Activated T-helper 1 cell treated with anti-CD3 and anti-CD28 coated beads, Interleukin-12 subunit alpha, Interleukin-12 subunit beta, Interleukin-2, Interleukin-4 antibody, amounts not matched to agents 30 ng/mL and 10 ng/mL and 1 ng/mL, durations not matched to agents 14 hours and 24 hours and 36 hours (primary cell): ENCODE data around the gene ZNF746. TPM values are rescaled to one million over a fixed set of nuclear protein-coding genes. Genes with fewer than 3 reads are reported as not detected.

ENCODE experiments used
- DNase-seq: peaks from one replicate; pipeline ENCODE4 v3.0.0; 2021; ENCODE audit warnings: low spot score
- H3K27ac Mint-ChIP-seq: one replicate; pipeline ENCODE4 v1.8.0; 2021; ENCODE audit warnings: mild to moderate bottlenecking, mixed read lengths
- H3K27me3 Mint-ChIP-seq: one replicate; pipeline ENCODE4 v1.8.0; 2022; ENCODE audit warnings: mild to moderate bottlenecking, moderate library complexity, mixed read lengths; ENCODE audit not compliant: insufficient read depth
- H3K36me3 Mint-ChIP-seq: one replicate; pipeline ENCODE4 v1.8.0; 2021; ENCODE audit warnings: low read depth, mixed read lengths
- H3K4me1 Mint-ChIP-seq: one replicate; pipeline ENCODE4 v1.8.0; 2021; ENCODE audit warnings: low read depth, mixed read lengths
- H3K4me3 Mint-ChIP-seq: one replicate; pipeline ENCODE4 v1.8.0; 2021; ENCODE audit warnings: mild to moderate bottlenecking, moderate library complexity, mixed read lengths
- H3K9me3 Mint-ChIP-seq: one replicate; pipeline ENCODE4 v1.8.0; 2021; ENCODE audit warnings: mixed read lengths
- intact Hi-C: fragments of 100-400 bp; cut with micrococcal nuclease; formaldehyde crosslinking; loops from one replicate; pipeline ENCODE4 v1.15.1; 2024
- total RNA-seq: library from RNA; stranded (reverse); gene quantifications from 2 replicates; pipeline ENCODE4 v1.2.3, GENCODE V29; 2022

The ZNF746 gene
- total RNA-seq, 1 donor from 2014 or later: 28.1 TPM

DNA sequence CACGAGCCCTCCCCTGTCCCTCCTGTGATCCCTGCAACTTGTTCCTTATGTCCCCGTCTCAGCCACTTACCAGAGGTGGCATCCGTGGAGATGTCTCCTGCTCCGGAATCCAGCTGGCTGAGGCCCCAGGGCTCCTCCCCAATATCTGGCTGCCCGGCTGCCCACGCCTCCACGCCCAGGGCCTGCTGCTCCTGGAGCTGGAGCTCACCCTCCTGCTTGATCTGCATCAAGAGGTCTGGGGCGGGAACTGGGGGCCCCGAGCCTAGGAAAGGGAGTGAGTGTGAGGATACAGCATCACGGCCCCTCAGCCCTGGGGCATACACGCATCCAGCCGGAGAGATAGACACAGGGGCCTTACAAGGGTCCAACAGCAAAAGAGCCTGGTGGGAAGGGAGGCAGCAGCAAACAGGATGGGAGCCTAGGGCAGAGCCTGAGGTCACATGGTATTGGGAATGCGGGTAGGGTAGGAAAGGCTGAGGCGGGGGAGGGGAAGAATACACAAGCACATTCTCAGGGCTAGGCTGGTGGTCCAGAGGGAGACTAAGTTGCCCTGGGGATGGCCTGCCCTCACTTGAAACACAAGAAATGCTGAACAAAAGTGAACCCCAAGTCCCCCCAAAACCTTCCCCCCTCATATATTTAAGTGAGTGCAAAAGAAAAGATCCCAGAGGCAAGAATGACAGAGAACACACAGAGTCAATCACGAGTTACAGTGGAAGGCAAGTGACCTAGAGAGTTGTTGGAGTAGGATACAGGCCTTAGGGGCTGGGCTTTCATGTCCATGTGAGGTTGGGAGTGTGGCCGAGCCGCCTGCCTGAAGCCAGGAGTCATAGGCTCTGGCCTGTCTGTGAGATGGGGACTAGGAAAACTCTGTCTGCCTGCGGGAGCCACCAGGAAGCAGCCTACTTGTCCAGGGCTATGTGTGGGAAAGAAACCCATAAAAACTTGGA is 19.8 kb downstream of the ZNF746 start:
- no peak for DNase-seq
- Mint-ChIP-seq H3K9me3 (peaks cover 11% of the 10 kb centered on the region), H3K4me3 (no peak overlapping the region), H3K27ac (no peak overlapping the region), H3K27me3 (no peaks in the 10 kb centered on the region), H3K36me3 (peaks cover 34% of the 10 kb centered on the region), H3K4me1 (no peaks in the 10 kb centered on the region)
- intact Hi-C loops: no loop called here

DNA sequence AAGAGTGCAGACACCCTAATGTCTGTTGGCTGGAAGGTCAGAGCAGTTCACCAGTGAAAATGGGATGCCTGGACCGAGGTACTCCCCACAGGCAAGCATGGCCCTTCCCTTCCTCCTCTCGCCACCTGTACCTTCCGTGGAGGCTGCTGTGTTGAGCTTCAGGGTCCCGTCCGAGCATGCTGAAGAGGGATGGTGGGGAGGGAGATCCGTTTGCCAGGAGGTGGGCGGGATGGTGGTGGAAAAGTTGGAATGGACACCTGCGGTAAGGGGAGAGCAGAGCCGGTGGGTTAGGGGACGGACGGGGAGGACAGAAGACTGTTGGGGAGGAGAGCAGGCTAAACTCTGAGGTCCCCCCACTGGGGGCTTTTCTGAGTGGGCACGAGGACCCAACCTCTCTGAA is 20.8 kb downstream of the ZNF746 start:
- Mint-ChIP-seq H3K9me3 (peaks cover 11% of the 10 kb centered on the region), H3K4me1 (no peaks in the 10 kb centered on the region), H3K36me3 (peaks cover 39% of the 10 kb centered on the region), H3K27ac (no peak overlapping the region), H3K4me3 (no peak overlapping the region), H3K27me3 (no peaks in the 10 kb centered on the region)
- no peak for DNase-seq
- intact Hi-C loops: no loop called here

DNA sequence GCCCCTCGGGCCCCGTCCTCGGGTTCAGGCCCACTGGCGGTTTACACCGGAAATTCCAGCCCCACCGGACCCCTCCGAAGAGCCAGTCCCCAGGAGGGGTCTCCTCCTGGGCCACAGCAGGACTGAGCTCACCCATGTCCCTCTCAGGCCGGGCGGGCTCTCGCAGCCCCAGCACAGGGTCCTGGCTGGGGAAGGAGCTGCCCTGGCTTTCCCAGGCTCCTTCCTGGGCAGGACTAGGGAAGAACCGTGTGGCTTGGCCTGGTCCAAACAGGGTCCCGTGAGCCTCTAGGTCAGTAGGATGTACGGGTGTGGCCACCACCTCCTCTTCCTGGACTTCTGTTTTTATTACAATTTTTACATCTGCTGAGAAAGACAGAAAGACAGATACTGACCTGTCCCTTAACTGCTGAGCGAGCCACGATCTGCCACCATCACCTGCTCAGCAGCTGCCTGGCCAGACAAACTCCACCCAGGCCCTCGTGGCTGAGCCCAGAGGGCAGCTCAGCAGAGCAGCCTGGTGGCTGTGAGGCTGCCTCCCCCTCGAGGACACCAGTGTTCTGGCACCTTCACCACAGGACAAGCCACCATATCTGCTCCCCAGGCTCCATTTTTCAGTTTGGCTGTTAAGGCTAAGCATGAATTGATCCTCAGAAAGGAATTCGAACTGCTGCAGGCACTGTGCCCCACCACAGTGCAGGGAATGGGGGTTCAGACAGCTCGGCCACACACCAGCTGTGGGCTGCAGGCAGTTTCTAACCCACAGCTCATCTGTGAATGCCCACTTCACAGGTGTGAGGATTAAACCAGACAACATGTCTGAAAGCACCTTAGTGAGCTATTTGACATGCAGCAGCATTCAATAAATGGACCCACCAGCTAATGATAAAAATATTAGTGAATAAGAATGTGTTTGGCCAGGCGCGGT is 22.2 kb downstream of the ZNF746 start:
- Mint-ChIP-seq H3K4me1 (no peaks in the 10 kb centered on the region), H3K27ac (no peak overlapping the region), H3K4me3 (no peak overlapping the region), H3K36me3 (peaks cover 44% of the 10 kb centered on the region), H3K9me3 (peaks cover 11% of the 10 kb centered on the region), H3K27me3 (no peaks in the 10 kb centered on the region)
- intact Hi-C loops: no loop called here
- no peak for DNase-seq

DNA sequence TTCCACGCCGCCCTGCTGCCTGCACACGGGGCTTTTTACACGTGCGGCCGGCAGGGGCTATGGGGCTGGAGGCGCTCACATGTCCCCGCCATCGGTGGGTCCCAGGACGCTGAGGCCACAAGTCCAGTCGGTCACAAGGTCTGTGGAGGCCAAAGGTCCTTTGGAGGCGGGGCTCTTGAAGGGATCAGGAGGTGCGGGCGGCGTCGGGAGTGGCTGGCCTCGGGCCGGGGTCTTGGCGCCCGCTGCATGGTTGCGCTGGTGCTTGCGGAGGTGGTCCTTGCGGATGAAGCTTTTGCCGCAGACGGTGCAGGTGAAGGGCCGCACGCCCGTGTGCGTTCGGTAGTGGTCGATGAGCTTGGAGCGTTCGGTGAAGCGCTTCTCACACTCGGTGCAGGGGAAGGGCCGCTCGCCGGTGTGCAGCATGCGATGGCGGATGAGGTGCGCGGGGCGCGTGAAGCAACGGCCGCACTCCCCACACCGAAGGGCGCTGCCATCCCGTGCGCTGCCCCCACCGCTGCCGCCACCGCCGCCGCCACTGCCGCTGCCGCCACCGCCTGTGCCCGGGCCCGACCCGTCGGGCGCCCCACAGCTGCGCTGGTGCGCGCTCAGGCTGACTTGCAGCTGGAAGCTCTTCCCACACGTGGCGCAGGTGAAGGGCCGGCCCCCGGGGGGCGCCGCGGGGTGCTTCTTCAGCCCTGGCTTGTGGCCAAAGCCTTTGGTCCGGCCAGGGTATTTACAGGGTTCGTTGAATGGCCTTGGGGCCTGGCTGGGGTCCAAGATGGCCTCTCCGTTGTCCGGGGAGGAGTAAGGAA is 23.1 kb downstream of the ZNF746 start:
- Mint-ChIP-seq H3K9me3 (peaks cover 11% of the 10 kb centered on the region), H3K27ac (no peak overlapping the region), H3K27me3 (no peaks in the 10 kb centered on the region), H3K36me3 (peaks cover 49% of the 10 kb centered on the region), H3K4me3 (no peak overlapping the region), H3K4me1 (no peaks in the 10 kb centered on the region)
- intact Hi-C loops: no loop called here
- DNase-seq: no peak

DNA sequence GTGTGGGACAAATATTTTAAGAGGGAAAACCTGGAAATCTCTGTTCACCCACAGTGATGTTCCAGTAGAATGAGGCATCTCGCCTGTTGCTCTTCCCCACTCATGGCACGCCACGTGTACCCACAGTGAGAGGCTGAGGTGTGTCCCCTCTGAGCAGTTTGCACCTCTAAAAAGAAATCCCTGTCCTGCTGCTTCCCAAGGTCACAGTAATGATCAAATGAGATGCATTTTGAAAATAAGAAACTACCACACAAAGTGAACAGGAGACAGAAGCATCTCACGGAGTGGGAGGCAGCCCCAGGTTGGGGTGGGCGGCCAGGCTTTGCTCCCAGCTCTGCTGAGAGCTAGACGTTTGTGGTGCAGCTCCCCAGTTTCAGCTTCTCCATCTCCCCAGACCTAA is 24.4 kb downstream of the ZNF746 start:
- H3K9me3 Mint-ChIP-seq: no peaks in the 10 kb centered on the region
- intact Hi-C loops: no loop called here
- H3K36me3 Mint-ChIP-seq: peaks cover 40% of the 10 kb centered on the region
- H3K4me3 Mint-ChIP-seq: no peak overlapping the region
- no peaks in the 10 kb centered on the region for H3K4me1 Mint-ChIP-seq
- H3K27ac Mint-ChIP-seq: no peak overlapping the region
- no peak for DNase-seq
- H3K27me3 Mint-ChIP-seq: no peaks in the 10 kb centered on the region

DNA sequence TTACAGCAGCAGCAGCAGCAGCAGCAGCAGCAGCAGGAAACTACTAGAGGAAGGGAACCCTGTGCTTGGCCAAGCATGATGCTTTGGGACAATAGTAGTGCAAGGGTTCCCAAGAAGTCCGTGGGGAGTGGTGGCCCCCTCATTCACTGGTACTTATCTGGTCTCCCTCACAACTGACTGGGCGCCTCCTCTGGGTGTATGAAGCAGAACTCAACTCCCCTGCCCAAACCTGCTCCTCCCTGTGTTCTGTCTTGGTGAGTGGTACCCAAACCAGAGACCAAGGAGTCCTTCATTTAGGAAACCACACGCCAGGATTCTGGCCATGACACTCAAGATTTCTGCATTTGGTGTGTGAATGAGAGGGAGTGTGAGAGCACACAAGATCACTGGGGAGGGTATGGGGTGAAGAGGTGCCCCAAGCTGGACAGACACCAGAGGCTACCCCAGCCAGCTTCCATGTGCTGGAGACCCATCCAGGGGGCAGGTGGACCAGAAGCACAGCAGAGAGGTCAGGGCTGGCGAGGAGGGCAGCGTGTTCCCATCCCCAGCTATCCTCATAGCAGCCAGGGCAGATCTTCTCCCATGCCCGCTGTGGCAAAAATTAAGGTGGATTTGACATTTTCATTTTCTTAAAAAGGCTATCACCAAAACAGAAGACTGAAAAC is 26.2 kb downstream of the ZNF746 start:
- DNase-seq: no peak
- intact Hi-C loops: no loop called here
- H3K4me1 Mint-ChIP-seq: no peaks in the 10 kb centered on the region
- H3K9me3 Mint-ChIP-seq: no peaks in the 10 kb centered on the region
- no peak overlapping the region for H3K27ac Mint-ChIP-seq
- peaks cover 33% of the 10 kb centered on the region for H3K36me3 Mint-ChIP-seq
- H3K4me3 Mint-ChIP-seq: no peak overlapping the region
- H3K27me3 Mint-ChIP-seq: peaks cover 2% of the 10 kb centered on the region

DNA sequence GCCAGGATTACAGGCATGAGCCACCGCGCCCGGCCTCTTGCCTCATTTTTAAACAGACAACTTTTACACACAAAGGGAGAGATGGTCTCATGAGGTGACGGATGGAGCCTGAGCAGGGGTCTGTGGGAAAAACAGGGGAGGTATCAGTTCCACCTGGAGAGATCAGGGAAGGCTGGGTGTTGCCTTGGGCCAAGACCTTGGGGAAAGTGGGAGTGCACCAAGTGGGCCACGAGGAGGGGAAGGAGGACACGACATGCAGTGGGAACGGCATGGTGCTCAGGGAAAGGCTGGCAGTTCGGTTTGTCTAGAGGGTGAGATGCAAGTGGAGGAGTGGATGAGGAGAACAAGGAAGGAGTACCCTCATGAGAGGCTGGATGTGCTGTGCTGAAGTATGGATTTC is 27.8 kb downstream of the ZNF746 start:
- Mint-ChIP-seq H3K27me3 (peaks cover 8% of the 10 kb centered on the region), H3K9me3 (no peaks in the 10 kb centered on the region), H3K4me3 (no peak overlapping the region), H3K27ac (no peak overlapping the region), H3K36me3 (peaks cover 26% of the 10 kb centered on the region), H3K4me1 (no peaks in the 10 kb centered on the region)
- DNase-seq: no peak
- intact Hi-C loops: no loop called here

DNA sequence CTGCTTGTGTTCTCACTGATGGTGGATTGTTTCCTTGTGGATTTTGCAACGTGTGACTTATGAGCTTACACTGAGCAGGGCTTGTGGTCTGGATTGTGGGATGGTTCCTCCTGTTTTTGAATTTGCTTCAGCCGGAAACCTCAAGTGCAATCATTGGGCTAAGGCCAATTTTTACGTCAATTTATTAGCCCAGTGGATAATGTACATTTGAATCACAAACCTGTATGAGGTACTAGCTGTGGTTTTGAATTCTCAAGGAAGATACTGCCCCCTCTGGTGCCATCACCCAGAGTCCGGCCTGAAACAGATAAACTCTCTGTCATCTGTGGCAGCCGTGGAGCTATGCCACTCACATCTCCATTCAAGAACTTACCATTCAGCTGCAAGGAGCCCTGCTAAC is 29.4 kb downstream of the ZNF746 start:
- Mint-ChIP-seq H3K4me3 (no peak overlapping the region), H3K36me3 (peaks cover 20% of the 10 kb centered on the region), H3K9me3 (no peaks in the 10 kb centered on the region), H3K4me1 (no peaks in the 10 kb centered on the region), H3K27me3 (peaks cover 15% of the 10 kb centered on the region), H3K27ac (no peak overlapping the region)
- intact Hi-C loops: no loop called here
- no peak for DNase-seq

DNA sequence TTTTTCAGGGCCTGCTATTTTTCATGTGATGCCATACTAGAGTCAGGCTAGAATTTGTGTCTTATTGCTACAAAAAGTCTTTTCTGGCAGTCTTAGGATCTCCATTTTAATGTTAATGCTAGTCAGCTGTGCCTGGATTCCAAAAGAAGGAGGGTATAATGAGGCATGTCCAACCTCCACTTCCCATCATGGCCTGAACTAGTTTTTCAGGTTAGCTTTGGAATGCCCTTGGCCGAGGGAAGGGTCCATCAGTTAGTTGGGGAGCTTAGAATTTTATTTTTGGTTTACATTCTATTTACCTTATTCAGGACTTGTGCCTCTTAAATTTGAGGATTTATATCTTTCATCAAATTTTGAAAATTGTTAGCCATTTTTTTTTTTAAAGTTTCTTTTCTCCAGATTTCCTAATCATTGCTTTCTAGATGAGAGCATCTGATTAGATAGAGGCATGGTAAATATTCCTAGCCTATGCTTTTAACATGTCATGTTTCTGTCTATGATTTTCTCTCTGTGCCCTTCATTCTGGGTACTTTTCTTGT is 30.2 kb downstream of the ZNF746 start:
- Mint-ChIP-seq H3K9me3 (no peaks in the 10 kb centered on the region), H3K4me3 (no peak overlapping the region), H3K27me3 (peaks cover 20% of the 10 kb centered on the region), H3K36me3 (peaks cover 13% of the 10 kb centered on the region), H3K27ac (no peak overlapping the region), H3K4me1 (no peaks in the 10 kb centered on the region)
- no peak for DNase-seq
- intact Hi-C loops: no loop called here

DNA sequence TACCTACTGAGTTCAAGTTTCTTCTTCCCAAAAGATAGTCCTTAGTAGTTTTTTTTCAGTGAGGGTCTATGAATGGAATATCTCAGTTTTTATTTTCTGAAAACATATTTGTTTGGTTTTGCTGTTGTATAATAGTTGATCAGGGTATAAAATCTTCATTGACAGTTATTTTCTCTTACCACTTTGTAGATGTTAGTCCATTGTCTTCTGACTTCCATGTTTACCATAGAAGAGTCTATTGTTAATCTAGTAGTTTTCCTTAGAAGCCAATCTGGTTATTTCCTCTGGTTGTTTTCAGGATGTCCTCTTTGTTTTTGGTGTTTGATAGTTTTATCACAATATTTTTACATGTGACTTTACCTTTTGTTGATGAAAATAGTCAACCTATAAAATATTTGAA is 31.2 kb downstream of the ZNF746 start:
- Mint-ChIP-seq H3K4me3 (no peak overlapping the region), H3K36me3 (peaks cover 12% of the 10 kb centered on the region), H3K9me3 (no peaks in the 10 kb centered on the region), H3K4me1 (peaks cover 1% of the 10 kb centered on the region), H3K27me3 (peaks cover 26% of the 10 kb centered on the region), H3K27ac (no peak overlapping the region)
- intact Hi-C loops: no loop called here
- no peak for DNase-seq

DNA sequence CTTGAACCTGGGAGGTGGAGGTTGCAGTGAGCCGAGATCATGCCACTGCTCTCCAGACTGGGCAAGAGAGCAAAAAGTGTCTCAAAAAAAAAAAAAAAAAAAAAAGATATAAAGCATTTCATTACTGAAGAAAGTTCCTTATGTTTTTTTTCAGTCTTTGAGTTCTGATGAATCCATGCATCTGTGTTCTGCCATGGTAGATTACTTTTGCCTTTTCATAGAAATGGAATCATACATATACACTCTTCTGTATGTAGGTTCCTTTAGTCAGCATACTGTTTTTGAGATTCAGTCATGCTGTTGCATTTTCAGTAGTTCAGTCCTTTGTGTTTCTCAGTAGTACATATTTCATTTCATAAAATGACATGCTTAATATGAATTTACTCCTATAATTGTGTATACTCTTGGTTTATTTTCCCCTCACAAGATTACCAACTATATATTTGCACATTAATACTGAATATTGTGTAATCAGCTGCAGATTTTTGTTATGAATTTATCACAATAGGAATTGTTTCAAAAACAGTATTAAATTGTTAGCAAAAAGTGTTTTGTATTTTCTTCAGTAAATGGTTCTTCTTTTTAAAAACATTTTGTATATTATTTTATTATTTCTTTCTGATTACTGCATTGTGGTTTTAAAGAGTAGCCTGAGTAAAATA is 34.0 kb downstream of the ZNF746 start:
- Mint-ChIP-seq H3K27me3 (peaks cover 29% of the 10 kb centered on the region), H3K4me1 (peaks cover 13% of the 10 kb centered on the region), H3K27ac (no peak overlapping the region), H3K36me3 (peaks cover 2% of the 10 kb centered on the region), H3K9me3 (no peaks in the 10 kb centered on the region), H3K4me3 (no peak overlapping the region)
- DNase-seq: no peak
- intact Hi-C loops: no loop called here
